VCaP (cell line): ENCODE data around the gene NAV2.
A peak's percentile ranks its signal among the peaks of the same experiment; 100 is the strongest.

ENCODE experiments used
- H3K27ac ChIP-seq: fragments of 450-650 bp; 2 replicates; pipeline ENCODE4 v1.5.1; 2017
- CTCF ChIP-seq: fragments of 450-650 bp; conservative IDR thresholded peaks from 2 replicates; pipeline ENCODE4 v1.5.1; 2017; ENCODE audit warnings: mild to moderate bottlenecking, moderate library complexity

Gene NAV2

GRCh38 chr11:19953336-19953735 is 240.7 kb downstream of the NAV2 start:
- peak overlapping the region; percentile 31; the same call in 1 of the 2 replicates for H3K27ac ChIP-seq
- no peak for TF ChIP-seq CTCF

GRCh38 chr11:19953909-19954308 is 241.3 kb downstream of the NAV2 start:
- TF ChIP-seq CTCF: peak; percentile 70
- peak overlapping the region; percentile 31; the same call in 1 of the 2 replicates for H3K27ac ChIP-seq

DNA sequence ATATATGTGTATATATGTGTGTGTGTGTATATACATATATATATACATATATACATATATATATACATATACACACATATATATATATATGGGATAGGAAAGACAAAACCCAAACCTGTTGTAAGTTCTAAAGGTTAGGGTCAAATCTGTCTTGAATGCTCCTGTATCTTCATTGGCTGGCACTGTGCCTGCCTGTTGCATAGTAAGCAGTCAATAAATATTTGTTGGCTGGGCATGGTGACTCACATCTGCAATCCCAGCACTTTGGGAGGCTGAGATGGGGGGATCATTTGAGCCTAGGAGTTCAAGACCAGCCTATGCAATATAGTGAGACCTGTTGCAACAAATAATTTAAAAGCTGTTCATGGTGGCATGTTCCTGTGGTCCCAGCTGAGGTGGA is 242.3 kb downstream of the NAV2 start:
- TF ChIP-seq CTCF: no peak
- H3K27ac ChIP-seq: no peak overlapping the region

GRCh38 chr11:19955660-19956059 is 243.0 kb downstream of the NAV2 start:
- H3K27ac ChIP-seq: no peak overlapping the region
- no peak for TF ChIP-seq CTCF

DNA sequence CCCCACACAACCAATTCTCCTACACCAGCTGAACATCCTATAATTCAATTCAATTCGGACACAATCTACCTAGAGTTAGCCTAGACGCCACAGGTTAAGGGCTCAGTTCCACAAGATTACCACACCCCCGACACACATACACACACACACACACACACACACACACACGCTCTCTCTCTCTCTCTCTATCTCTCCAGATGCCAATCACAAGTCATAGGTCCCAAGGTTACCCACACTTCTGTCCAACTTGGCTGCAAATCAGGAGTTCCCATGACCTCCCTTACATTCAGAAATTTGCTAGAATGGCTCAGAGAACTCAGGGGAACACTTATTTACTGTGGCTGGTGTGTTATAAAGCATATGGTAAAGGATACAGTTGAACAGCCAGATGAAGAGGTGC is 243.6 kb downstream of the NAV2 start:
- no peak for TF ChIP-seq CTCF
- no peak overlapping the region for H3K27ac ChIP-seq

DNA sequence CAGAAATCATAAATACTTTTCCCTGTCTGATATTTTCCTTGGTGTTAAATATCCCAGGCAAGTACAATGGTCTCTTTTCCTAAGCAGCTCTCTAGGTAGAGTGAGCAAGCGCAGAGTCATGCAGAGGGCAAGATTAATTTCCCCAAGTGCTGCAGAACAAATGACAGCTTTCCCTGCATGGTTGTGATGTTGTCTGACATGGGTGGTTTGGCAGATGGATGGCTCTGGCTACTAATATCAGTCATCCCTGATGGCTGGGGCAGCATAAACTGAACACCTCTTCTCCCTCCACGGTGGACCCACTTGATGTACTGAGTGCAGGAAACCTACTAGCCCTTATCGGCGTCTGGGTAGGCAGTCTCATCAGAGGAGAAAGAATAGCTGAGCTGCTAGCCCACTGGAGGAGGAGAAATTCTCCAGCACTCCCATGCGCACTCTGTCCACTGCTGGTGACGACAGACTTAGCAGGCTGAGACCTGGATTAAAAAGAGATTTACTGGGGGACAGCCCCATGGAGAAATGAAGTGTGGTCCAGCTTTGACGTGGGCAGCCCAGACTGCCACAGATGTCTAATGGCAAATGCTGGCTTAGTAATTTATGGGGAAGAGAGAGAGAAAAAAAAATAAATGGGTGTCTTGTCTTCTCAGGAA is 244.8 kb downstream of the NAV2 start:
- TF ChIP-seq CTCF: no peak
- no peak overlapping the region for H3K27ac ChIP-seq

DNA sequence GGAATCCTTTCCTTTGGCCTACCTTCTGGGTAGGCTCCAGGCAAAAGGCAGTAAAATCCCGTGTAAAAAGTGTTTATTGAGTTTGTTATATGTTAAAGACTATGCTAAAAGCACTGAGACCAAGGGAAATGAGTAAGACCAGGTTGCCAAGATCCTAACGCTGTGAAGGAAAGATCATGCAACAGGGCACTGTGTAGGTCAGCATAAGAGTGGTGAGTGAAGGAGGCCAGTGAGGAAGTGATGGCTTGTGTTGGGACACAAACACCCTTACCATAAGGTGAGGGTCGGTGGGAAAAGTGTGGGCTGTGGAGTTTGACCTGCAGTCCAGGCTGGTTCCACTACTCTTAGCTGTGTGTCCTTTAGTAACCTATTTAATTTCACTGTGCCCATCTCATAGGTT is 245.6 kb downstream of the NAV2 start:
- no peak overlapping the region for H3K27ac ChIP-seq

More for the DNA sequence above, 245.6 kb downstream of the NAV2 start:
- TF ChIP-seq CTCF: no peak
